NCI-H187 treated with DMSO at 0.1 percent for 48 hours (cell line): ENCODE data around the gene MAGEA2B.
"Not testable (repeated sequence)": the region's sequence is repeated elsewhere in the genome, so short reads cannot be mapped to it uniquely, and the experiment has no call there.

Experiments
- DNase-seq: peaks from one replicate; lab custom pipeline; 2025; lab: John Stamatoyannopoulos, UW

MAGEA2B gene, protein sequence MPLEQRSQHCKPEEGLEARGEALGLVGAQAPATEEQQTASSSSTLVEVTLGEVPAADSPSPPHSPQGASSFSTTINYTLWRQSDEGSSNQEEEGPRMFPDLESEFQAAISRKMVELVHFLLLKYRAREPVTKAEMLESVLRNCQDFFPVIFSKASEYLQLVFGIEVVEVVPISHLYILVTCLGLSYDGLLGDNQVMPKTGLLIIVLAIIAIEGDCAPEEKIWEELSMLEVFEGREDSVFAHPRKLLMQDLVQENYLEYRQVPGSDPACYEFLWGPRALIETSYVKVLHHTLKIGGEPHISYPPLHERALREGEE

DNA sequence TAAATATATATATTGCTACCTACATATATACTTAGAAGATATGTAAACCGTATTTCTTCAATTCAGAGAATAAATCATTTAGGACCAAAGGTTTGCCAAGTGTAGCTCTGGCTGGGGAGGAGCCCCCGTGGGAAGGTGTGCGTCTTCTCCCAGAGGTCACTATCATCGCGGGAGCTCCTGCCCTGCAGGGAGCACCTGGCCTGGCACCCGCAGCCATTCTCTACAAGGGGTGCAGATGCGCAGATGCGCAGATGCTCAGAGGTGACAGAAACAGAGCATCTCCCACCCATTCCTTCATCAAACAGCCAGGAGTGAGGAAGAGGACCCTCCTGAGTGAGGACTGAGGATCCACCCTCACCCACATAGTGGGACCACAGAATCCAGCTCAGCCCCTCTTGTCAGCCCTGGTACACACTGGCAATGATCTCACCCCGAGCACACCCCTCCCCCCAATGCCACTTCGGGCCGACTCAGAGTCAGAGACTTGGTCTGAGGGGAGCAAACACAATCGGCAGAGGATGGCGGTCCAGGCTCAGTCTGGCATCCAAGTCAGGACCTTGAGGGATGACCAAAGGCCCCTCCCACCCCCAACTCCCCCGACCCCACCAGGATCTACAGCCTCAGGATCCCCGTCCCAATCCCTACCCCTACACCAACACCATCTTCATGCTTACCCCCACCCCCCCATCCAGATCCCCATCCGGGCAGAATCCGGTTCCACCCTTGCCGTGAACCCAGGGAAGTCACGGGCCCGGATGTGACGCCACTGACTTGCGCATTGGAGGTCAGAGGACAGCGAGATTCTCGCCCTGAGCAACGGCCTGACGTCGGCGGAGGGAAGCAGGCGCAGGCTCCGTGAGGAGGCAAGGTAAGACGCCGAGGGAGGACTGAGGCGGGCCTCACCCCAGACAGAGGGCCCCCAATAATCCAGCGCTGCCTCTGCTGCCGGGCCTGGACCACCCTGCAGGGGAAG lies at the start of gene MAGEA2B:
MAGEA2B (plus strand) TSS at position 814 of the 973 bp plus-strand sequence. CDS start 2,479 bp downstream, outside the sequence.
- DNase-seq: not testable (repeated sequence)

DNA sequence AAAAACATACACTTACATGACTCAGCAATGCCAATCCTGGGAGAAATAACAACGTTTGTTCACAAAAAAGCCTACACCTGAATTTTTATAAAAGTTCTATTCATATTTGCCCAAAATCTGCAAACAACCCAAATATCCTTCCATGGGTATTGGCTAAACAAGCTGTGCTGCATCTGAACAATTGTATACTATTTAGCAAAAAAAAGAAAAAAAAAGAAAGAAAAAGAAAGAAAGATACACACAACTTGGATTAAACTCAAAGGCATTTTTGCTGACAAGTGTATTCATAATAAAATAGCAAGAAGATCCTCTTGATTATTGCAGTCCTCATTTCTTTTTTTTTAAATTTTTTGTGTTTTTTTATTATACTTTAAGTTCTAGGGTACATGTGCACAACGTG lies 40.3 kb upstream of the MAGEA2B start:
- no peak for DNase-seq

DNA sequence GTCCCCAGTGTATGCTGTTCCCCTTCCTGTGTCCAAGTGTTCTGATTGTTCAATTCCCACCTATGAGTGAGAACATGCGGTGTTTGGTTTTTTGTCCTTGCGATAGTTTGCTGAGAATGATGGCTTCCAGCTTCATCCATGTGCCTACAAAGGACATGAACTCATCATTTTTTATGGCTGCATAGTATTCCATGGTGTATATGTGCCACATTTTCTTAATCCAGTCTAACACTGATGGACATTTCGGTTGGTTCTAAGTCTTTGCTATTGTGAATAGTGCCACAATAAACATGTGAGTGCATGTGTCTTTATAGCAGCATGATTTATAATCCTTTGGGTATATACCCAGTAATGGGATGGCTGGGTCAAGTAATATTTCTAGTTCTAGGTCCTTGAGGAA lies 39.8 kb upstream of the MAGEA2B start:
- not testable (repeated sequence) for DNase-seq

DNA sequence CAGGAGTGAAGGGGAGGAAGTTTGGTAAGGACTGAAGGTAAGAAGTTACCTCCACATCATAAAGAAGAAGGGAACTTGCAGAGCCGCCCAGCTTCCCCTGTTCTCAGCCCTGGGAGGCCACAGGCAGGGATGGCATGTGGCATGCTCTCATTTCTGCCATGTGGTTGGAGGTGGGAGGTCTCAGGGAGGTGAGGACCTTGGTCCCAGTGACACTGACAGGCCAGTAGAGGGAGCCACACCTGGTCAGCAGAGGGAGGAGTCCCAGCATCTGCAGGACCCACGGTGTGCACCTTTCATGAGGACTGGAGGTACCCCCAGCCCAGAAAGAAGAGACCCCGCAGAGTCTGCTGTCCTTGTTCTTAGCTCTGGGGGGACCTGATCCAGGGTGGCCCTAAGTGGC lies 33.4 kb upstream of the MAGEA2B start:
- DNase-seq: not testable (repeated sequence)

DNA sequence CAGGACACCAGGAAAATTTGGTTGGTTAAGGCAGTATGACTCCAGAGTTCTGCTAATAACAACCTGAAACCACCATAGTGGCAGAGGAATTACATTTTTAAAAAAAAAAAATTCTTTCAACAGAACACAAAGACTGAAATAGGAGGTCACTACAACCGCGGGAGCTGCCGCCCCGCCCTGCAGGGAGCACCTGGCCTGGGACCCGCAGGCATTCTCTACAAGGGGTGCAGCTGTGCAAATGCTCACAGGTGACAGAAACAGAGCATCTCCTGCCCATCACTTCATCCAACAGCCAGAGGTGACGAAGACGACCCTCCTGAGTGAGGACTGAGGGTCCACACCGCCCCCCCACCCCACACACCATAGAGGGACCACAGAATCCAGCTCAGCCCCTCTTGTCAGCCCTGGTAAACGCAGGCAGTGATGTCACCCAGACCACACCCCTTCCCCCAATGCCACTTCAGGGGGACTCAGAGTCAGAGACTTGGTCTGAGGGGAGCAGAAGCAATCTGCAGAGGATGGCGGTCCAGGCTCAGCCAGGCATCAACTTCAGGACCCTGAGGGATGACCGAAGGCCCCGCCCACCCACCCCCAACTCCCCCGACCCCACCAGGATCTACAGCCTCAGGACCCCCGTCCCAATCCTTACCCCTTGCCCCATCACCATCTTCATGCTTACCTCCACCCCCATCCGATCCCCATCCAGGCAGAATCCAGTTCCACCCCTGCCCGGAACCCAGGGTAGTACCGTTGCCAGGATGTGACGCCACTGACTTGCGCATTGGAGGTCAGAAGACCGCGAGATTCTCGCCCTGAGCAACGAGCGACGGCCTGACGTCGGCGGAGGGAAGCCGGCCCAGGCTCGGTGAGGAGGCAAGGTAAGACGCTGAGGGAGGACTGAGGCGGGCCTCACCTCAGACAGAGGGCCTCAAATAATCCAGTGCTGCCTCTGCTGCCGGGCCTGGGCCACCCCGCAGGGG lies 16.2 kb upstream of the MAGEA2B start, which contains the start of gene MAGEA3:
MAGEA3 (plus strand) TSS at position 843 of the 980 bp plus-strand sequence. CDS start 2,039 bp downstream, outside the sequence.
- DNase-seq: not testable (repeated sequence)

DNA sequence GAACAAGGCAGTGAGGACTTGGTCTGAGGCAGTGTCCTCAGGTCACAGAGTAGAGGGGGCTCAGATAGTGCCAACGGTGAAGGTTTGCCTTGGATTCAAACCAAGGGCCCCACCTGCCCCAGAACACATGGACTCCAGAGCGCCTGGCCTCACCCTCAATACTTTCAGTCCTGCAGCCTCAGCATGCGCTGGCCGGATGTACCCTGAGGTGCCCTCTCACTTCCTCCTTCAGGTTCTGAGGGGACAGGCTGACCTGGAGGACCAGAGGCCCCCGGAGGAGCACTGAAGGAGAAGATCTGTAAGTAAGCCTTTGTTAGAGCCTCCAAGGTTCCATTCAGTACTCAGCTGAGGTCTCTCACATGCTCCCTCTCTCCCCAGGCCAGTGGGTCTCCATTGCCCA lies 14.0 kb upstream of the MAGEA2B start:
- not testable (repeated sequence) for DNase-seq

DNA sequence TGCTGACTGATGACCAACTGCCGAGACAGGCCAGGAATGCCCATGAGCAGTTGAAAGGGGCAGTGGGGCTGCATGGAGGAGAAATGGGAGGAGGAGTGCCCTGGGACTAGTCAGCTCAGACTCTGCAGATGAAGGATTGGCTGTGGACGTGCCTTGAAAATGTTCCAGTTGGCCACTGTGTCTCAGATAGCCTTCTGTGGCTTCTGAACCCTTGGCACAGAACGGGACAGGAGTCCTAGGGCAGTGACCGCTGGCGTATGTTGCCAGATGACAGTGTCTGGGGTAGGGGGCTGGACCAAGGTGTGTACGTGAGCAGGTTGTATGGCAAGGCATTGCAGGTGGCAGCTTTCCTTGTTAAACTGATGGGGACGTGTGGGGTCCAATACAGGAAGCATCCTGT lies 7.9 kb upstream of the MAGEA2B start:
- not testable (repeated sequence) for DNase-seq

DNA sequence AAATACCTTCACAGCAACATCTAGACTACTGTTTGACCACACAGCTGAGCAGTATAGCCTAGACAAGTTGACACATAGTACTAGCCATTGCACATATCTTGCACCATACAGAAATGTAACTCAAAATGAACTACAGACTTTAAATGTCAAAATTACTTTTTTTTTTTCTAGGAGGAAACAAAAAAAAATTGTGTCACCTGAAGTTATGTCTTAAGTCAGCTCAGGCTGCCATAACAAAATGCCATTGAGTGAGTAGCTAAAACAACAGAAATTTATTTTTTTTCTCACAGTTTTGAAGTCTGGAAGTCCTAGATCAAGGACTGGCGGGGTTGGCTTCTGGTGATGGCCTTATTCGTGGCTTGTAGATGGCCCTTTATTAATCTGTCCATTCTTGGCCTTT lies 5.3 kb upstream of the MAGEA2B start, which contains the start of gene CSAG2:
CSAG2 (minus strand) TSS at position 101 of the 400 bp plus-strand sequence. CDS start 161 bp downstream, outside the sequence.
- not testable (repeated sequence) for DNase-seq

DNA sequence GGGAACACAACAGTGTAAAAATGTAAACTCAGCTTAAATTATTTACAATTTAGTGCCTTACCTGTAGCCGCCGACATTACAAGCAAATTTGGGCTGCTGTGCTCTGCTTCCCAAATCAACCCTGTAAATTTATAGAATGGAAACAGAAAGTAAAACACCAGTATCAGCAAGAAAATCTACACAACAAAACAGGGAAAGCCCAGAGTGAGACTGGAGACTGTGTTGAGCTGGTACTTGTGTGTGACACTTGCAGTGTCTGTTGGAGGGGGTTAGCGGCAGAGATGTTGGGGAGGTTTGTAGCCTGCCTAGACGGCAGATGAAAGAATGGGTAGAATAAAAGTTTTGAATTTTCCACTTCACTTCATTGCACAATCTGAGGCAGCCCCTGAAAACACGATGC lies 1.2 kb upstream of the MAGEA2B start:
- DNase-seq: not testable (repeated sequence)

DNA sequence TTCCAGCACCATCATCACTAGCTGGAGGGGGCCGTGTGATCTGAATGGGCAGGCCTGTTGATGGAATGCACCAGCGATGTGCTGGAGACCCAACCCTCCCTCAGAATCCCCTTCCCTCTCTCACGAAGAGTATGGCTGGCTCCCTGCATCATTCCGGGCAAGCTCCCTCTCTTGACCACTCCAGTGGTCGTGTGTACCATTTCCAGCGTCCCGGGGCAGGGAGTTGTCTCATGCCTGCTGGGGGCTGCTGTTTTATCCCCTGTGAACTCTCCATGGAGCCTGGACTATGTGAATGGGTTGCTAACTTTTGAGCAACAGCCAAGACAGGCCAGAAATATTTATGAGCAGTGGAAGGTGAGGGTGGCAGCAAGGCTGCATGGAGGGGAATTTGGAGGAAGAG lies 11.0 kb downstream of the MAGEA2B start:
- DNase-seq: no peak

DNA sequence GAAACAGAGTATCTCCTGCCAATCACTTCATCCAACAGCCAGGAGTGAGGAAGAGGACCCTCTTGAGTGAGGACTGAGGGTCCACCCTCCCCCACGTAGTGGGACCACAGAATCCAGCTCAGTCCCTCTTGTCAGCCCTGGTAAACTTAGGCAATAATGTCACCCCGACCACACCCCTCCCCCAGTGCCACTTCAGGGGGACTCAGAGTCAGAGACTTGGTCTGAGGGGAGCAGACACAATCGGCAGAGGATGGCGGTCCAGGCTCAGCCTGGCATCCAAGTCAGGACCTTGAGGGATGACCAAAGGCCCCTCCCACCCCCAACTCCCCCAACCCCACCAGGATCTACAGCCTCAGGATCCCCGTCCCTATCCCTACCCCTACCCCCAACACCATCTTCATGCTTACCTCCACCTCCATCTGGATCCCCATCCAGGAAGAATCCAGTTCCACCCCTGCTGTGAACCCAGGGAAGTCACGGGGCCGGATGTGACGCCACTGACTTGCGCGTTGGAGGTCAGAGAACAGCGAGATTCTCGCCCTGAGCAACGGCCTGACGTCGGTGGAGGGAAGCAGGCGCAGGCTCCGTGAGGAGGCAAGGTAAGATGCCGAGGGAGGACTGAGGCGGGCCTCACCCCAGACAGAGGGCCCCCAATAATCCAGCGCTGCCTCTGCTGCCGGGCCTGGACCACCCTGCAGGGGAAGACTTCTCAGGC lies 19.0 kb downstream of the MAGEA2B start, which contains the start of the genes CSAG1 and MAGEA12:
CSAG1 (minus strand) TSS at position 461 of the 715 bp plus-strand sequence. CDS start 1,261 bp downstream, outside the sequence.
MAGEA12 (plus strand) TSS at position 497 of the 715 bp plus-strand sequence. CDS start 2,405 bp downstream, outside the sequence.
- peak; percentile 53 for DNase-seq

DNA sequence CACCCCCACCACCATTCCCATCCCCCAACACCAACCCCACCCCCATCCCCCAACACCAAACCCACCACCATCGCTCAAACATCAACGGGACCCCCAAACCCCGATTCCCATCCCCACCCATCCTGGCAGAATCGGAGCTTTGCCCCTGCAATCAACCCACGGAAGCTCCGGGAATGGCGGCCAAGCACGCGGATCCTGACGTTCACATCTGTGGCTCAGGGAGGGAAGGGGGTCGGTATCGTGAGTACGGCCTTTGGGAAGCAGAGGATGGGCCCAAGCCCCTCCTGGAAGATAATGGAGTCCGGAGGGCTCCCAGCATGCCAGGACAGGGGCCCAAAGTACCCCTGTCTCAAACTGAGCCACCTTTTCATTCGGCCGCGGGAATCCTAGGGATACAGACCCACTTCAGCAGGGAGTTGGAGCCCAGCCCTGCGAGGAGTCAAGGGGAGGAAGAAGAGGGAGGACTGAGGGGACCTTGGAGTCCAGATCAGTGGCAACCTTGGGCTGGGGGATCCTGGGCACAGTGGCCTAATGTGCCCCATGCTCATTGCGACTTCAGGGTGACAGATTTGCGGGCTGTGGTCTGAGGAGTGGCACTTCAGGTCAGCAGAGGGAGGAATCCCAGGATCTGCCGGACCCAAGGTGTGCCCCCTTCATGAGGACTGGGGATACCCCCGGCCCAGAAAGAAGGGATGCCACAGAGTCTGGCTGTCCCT lies 19.9 kb downstream of the MAGEA2B start:
- DNase-seq: not testable (repeated sequence)

DNA sequence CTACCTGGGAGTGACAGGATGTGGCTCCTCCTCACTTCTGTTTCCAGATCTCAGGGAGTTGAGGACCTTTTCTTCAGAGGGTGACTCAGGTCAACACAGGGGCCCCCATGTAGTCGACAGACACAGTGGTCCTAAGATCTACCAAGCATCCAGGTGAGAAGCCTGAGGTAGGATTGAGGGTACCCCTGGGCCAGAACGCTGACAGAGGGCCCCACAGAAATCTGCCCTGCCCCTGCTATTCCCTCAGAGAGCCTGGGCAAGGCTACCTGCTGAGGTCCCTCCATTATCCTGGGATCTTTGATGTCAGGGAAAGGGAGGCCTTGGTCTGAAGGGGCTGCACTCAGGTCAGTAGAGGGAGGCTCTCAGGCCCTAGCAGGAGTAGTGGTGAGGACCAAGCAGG lies 20.7 kb downstream of the MAGEA2B start:
- no peak for DNase-seq

DNA sequence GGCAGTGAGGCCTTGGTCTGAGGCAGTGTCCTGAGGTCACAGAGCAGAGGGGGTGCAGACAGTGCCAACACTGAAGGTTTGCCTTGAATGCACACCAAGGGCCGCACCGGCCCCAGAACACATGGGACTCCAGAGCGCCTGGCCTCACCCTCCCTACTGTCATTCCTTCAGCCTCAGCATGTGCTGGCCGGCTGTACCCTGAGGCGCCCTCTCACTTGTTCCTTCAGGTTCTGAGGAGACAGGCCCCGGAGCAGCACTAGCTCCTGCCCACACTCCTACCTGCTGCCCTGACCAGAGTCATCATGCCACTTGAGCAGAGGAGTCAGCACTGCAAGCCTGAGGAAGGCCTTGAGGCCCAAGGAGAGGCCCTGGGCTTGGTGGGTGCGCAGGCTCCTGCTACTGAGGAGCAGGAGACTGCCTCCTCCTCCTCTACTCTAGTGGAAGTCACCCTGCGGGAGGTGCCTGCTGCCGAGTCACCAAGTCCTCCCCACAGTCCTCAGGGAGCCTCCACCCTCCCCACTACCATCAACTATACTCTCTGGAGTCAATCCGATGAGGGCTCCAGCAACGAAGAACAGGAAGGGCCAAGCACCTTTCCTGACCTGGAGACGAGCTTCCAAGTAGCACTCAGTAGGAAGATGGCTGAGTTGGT lies 21.6 kb downstream of the MAGEA2B start:
- DNase-seq: no peak

DNA sequence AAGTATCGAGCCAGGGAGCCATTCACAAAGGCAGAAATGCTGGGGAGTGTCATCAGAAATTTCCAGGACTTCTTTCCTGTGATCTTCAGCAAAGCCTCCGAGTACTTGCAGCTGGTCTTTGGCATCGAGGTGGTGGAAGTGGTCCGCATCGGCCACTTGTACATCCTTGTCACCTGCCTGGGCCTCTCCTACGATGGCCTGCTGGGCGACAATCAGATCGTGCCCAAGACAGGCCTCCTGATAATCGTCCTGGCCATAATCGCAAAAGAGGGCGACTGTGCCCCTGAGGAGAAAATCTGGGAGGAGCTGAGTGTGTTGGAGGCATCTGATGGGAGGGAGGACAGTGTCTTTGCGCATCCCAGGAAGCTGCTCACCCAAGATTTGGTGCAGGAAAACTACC lies 22.1 kb downstream of the MAGEA2B start:
- DNase-seq: not testable (repeated sequence)

DNA sequence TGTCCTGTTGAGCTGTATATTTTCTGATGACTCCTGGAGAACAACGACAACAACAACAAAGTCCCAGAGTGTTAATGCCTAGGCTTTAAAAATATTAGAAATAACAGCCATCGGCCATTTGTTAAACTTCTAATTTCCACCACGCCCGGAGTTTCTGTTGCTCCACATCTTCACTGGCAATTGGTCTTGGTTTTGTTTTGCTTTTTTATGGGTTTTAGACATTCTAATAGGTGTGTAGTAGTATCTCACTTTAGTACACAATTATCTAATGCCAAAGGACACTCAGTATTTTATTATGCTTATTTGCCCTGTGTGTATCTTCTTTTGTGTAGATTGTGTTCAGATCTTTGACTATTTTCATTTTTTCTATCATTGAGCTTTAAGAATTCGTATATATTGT lies 24.1 kb downstream of the MAGEA2B start:
- no peak for DNase-seq

DNA sequence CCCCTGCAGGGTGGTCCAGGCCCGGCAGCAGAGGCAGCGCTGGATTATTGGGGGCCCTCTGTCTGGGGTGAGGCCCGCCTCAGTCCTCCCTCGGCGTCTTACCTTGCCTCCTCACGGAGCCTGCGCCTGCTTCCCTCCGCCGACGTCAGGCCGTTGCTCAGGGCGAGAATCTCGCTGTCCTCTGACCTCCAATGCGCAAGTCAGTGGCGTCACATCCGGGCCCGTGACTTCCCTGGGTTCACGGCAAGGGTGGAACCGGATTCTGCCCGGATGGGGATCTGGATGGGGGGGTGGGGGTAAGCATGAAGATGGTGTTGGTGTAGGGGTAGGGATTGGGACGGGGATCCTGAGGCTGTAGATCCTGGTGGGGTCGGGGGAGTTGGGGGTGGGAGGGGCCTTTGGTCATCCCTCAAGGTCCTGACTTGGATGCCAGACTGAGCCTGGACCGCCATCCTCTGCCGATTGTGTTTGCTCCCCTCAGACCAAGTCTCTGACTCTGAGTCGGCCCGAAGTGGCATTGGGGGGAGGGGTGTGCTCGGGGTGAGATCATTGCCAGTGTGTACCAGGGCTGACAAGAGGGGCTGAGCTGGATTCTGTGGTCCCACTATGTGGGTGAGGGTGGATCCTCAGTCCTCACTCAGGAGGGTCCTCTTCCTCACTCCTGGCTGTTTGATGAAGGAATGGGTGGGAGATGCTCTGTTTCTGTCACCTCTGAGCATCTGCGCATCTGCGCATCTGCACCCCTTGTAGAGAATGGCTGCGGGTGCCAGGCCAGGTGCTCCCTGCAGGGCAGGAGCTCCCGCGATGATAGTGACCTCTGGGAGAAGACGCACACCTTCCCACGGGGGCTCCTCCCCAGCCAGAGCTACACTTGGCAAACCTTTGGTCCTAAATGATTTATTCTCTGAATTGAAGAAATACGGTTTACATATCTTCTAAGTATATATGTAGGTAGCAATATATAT lies 39.5 kb downstream of the MAGEA2B start, which contains the start of gene MAGEA2:
MAGEA2 (minus strand) TSS at position 157 of the 965 bp plus-strand sequence. CDS start 2,479 bp downstream, outside the sequence.
- not testable (repeated sequence) for DNase-seq

DNA sequence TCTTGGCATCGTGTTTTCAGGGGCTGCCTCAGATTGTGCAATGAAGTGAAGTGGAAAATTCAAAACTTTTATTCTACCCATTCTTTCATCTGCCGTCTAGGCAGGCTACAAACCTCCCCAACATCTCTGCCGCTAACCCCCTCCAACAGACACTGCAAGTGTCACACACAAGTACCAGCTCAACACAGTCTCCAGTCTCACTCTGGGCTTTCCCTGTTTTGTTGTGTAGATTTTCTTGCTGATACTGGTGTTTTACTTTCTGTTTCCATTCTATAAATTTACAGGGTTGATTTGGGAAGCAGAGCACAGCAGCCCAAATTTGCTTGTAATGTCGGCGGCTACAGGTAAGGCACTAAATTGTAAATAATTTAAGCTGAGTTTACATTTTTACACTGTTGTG lies 40.4 kb downstream of the MAGEA2B start:
- not testable (repeated sequence) for DNase-seq
